Measurements from ENCODE around the gene SPOCK1.
"Not testable (repeated sequence)": the region's sequence is repeated elsewhere in the genome, so short reads cannot be mapped to it uniquely, and the experiment has no call there.

Gene SPOCK1

DNA sequence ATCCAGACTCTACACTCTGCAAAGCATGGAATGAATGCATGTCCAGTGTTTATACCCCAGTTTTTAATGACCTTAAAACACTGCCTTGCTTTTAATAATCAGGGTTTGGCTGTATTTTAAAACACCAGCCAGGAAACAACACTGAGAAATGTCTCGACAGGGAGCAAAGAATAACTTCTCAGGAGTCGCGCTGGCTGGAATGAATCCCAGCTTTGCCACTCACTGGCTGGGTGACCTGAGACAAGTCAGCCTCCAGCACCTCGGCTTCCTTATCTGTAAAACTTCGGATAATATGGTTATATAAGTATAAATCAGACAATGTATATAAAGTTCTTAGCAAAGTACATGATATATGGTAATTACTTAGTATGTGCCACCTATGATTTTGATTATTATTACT lies 505.0 kb downstream of the SPOCK1 start:
- no peak for DNase-seq

DNA sequence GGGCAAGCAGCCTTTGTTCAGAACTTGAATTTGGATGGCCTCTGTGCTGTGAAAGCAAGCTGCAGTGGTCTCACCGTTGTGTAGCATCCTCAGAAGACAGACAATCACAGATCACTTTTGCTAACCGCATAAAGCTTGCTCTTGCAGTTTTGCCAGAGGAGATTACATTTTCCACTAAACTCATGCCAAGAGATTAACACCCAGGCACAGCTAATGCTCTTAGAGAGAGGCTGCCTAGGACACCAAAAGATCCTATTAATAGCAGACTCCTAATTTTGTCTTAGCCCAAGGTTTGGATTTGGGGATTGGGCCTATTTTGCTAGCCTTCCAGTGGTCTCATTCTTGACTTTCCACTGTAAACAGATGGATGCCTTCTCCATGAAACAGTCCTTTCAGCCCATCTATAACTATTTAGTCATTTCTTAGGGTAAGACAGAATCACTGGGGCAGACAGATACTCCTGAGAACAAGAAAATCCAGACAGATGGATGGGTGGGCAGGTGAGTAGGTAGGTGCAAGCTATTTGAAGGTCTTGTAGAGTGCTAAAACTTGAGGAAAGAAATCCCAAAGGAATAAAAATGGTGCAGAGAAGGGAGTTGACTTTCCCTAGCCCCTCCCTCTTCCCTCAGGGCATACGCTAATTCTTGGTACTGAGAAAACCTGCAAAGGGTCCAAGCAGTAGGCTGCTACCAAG lies 506.2 kb downstream of the SPOCK1 start:
- peak; percentile 93 for DNase-seq

DNA sequence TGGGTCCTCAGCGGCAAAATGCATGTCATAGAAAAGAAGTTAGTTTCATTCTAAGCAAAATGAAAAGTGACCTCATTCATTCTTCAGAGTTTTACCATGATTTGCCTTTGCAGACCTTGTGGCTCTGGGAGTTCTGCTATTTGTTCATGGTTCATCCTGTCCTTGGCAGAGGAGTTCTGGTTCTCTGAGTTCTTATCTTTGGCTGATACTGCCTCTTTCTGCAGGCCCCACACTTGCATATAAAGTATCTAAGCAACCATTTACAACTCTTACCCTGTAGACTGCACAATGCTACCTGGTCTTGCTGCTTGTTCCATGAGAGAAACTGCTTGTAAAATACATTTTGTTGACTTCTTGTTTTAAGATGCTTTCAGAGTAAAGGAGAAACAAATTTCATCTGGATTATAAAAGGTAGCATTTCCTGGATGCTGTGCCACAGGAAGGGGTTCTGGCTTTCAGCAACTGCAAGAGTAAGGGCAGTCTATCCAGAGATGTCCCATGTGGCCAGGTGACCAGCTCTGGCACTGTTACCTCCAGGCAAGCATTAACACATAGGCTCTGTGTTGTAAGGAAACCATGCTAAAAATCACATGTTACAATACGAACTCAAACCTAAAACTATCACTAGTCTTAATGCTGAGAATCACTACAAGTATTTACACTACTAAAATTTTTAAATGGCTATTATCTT lies 513.2 kb downstream of the SPOCK1 start:
- DNase-seq: no peak

- DNase-seq: peak; percentile 45
These were observed 514.2 kb downstream of the SPOCK1 start for GRCh38 chr5:136984772-136985446.

DNA sequence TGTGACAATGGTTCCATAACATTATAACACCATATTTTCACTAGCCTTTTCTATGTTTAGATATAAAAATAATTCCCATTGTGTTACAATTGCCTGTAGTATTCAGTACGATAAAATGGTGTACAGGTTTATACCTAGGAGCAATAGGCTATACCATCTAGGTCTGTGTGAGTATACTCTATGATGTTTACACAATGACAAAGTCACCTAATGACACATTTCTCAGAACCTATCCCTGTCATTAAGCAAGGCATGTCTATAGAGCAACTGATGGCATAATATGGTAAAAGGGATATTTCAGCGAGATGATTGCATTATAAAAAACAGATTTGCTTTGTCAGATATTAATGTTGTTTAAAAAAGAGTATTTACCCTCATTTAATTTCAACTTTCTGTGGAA lies 517.2 kb downstream of the SPOCK1 start:
- DNase-seq: no peak

DNA sequence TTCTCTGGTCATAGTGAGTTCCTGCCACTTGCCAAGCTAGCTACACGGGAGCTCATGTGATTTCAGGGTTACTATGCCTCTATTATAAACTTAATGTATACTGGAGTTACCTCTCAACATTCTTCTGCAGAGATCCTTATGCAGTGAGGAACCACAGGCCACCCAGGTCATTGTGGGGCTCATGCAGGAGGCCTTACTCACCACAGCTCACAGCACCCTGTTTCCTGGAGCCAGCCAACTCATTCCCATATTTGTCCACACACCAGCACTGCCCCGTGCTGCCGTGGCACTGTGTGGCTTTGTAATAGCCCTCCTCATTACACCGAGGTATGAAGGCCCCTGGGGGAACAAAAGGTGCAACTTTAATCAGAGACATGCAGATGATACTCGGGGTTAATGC lies 520.0 kb downstream of the SPOCK1 start:
- DNase-seq: no peak

DNA sequence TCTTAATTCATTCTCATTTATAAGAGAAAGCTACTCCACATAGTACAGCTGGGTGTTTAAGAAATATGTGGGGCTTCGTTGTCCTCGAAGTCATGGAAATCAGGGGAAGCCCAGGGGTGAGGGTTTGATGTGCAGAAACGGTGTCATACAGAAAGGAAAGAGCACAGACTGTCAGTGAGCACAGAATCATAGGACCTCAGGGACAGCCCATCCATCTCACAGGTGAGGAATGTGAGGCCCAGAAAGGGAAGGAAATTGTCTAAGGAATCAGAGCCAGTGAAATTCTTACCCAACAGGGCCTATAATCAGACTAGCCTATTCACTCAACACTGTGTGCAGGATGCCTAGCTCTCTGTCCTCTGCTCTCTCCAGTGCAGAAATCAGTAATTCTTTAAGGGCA lies 535.6 kb downstream of the SPOCK1 start:
- DNase-seq: no peak

DNA sequence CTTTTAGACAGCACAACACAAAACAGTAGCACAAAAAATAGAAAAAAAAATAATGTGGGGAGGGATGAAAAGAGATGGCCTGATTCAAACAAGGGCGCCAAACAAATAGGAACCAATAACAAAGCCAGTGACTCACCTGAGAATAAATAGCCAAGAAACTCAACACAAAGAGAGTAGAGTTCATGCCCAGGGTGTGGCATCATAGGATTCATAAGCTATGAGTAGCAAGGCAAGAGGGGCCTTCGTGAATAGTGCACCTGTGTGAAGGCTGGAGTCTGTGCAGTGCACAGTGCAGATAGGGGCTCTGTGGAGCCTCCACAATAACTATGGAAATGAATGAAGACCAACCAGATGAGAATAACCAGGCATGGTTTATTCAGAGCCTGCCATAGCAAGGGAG lies 541.7 kb downstream of the SPOCK1 start:
- DNase-seq: no peak

GRCh38 chr5:136954142-136954541 lies 545.0 kb downstream of the SPOCK1 start:
- not testable (repeated sequence) for DNase-seq

DNA sequence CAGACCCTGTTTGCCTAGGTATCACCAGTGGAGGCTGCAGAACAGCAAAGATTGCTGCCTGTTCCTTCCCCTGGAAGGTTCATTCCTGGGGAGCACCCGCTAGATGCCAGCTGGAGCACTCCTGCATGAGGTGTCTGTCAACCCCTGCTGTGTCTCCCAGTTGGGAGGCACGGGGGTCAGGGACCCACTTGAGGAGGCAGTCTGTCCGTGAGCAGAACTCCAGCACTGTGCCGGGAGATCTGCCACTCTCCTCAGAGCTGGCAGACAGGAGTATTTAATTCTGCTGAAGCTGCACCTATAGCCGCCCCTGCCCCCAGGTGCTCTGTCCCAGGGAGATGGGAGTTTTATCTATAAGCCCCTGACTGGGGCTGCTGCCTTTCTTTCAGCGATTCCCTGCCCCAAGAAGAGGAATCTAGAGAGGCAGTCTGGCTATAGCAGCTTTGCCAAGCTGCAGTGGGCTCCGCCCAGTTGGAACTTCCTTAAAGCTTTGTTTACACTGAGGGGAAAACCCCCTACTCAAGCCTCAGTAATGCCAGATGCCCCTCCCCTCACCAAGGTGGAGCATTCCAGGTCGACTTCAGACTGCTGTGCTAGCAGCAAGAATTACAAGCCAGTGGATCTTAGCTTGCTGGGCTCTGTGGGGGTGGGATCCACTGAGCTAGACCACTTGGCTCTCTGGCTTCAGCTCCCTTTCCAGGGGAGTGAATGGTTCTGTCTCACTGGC lies 545.6 kb downstream of the SPOCK1 start:
- DNase-seq: peak; percentile 47

- DNase-seq: no peak
These were observed 571.6 kb downstream of the SPOCK1 start for GRCh38 chr5:136927571-136927970.

DNA sequence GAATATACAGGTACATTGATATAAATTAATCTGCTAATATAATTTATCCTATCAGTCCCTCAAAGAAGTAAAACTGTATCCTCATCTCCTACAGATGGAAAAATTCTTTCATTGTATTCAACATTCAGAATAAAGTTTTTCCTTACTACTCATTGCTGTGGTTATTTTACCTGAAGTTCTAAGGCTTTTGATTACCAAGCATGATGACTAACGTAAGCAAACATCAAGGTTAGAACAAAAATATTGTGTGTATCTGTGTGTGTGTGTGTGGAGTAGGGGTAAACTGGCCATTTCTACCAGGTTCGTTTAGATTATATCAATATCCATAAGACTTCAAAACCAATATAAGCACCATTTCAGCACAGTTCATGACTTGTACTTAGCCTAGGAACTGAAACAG lies 573.1 kb downstream of the SPOCK1 start:
- no peak for DNase-seq
